CD4-positive, alpha-beta T cell treated with Interleukin-15 for 1 hour (primary cell): ENCODE data around the gene RNGTT.
"Not testable (repeated sequence)": the region's sequence is repeated elsewhere in the genome, so short reads cannot be mapped to it uniquely, and the experiment has no call there.

Source experiments
- DNase-seq: peaks from one replicate; pipeline ENCODE4 v3.0.0-alpha.2; 2020

Gene RNGTT

DNA sequence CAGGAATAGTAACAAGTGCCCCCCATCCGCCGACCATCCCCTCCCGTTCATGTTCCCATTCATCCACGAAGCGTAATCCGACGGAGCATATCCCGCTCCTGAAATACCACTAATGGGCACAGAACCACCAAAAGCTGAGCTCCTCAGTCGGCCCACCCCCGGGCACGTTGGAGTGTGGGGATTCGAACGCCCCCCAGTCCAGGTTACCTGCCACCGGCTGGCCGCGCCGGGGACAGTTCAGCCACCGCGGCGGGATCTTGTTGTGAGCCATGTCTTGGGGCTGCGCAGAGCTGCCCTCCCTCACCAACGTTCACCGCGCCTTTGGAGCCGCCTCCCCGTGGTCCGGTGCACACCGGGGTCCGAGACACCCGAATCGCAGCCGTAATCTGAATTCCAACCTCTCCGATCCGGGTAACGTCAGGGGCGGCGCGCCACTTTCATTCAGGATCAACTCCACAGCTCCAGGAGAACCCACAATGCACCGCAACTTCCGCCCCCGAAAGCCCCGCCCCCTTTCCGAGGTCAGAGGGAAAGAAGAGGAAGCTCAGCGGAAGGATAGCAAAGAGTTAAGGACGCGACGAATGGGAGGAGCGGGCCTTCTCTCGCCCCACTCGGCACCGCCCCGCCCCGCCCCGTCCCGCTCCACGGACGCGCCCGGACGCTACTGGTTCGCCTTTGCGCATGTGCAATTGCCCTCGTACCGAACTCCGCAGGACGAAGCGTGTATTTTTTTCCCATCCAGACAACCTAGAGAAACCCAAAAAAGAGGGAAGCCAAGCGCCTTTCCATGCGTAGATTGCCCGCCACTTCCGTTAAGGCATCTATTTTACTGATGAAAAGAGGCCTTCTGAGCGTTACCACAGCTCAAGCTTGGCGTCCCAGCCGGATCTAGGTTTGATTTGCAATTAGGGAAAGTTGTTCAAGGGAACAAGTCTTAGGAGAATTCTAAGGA is at the start of gene RNGTT:
TSS of gene RNGTT (minus strand) at position 480 of the 952 bp plus-strand sequence. CDS start at position 271, 209 bp downstream.
- peak; percentile 98 for DNase-seq

GRCh38 chr6:89011436-89011835 is 48.0 kb upstream of the RNGTT start:
- no peak for DNase-seq

DNA sequence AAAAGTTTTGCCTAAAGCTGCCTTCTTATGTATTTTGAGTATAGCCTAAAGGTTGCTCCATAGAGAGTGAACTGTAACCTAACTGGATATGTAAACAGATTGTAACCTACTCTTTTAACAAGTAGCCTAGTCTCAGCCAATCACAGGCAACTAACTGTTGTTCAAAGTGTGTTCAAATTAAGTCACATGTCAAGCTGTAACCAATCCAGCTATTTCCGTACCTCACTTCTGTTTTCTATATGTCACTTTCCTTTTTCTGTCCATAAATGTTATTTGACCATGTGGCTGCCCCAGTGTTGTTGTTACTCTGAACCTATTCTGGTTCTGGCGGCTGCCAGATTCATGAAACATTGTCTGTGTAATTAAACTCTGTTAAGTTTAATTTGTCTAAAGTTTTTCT is 47.4 kb upstream of the RNGTT start:
- no peak for DNase-seq

DNA sequence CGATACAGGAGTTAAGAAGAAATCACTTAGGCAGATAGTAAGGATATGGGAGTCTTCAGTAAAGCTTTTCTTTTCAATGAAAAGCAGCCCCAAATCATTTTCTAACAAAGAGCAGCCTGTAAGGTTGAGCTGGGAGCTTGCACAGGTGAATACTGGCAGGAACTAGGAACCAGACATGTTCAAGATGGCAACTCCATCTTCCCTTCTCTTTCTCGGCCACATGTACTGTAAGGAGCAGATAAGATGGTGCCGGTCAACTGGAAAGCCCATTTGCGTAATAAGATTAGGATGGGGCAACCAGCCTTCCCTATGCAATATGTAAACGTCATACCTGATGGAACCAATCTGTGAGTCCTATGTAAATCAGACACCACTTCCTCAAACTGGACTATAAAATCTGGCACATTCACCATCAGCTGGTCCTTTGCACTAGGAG is 46.2 kb upstream of the RNGTT start:
- peak; percentile 57 for DNase-seq

DNA sequence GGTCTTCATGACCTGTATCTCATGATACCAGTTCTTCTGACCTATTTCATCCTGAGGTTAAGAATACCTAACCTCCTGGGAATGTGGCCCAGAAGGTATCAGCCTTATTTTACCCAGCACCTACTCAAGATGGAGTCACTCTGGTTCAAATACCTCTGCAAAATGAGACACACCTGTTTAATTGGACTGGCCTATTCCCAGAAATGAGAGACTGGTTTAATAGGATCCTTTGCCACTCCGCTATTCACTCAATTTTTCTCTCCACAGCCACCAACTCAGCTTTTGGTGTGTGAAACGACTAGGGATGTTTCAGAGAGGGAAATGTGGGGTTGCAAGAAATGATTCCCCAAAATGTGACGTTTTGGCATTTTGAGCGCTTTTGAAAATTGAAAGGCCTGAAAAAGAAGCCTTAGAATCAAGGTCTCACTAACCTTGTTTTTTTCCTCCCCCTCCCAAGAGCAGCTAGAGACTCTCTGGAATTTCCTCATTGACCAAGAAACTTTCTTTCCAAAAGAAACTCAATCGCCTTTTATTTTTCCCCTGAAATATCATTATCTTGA is 45.5 kb upstream of the RNGTT start:
- no peak for DNase-seq

DNA sequence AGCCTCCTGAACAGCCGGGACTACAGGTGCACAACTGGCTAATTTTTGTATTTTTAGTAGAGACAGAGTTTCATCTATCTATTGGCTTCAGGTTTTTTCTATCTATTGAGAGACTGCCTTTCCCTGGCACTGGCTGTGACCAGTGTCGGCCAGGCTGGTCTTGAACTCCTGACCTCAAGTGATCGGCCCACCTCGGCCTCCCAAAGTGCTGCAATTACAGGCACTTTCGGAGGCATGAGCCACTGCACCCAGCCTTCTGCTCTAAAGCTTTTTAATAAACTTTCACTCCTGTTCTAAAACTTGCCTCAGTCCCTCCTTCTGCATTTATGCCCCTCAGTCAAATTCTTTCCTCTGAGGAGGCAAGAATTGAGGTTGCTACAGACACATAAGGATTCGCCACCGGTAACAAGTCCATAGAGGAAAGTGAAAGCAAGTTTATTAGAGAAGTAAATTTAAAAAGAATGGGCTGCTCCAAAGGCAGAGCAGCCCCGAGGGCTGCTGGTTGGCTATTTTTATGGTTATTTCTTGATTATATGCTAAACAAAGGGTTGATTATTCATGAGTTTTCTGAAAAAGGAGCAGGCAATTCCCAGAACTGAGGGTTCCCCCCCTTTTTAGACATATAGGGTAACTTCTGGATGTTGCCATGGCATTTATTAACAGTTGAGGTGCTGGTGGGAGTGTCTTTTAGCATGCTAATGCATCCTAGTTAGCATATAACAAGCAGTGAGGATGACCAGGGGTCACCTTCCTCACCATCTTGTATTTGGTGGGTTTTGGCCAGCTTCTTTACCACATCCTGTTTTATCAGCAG is 44.8 kb upstream of the RNGTT start:
- DNase-seq: no peak

DNA sequence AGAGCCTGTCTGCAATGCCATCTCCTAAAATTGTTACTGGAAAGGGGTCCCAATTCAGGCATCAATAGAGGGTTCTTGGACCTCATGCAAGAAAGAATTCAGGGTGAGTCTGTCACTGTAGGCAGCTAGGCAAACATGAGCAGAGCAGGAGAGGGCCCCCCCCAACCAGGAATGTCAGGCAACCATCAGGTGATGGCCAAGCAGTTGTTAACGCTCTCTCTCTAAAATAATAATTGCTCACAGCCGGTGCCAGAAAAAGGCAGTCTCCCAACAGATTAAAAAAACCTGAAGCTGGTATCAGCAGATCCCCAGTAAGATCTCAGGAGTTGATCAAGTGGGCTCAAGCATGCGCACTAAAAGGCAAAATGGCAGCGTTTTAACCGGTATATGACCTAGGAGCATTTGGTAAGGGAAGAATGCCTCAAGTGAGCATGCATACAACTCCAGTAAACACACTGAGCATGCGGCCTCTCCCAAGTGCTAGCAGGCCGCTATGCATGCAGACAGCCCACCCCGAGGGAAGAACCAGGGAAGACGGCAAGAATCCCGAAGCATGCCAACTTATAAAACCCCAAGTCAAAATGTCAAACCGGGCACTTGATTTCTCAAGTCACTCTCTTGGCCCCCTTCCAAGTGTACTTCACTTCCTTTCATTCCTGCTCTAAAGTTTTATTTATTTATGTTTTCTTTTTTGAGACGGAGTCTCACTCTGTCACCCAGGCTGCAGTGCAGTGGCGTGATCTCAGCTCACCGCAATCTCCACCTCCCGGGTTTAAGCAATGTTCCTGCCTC is 44.0 kb upstream of the RNGTT start:
- DNase-seq: no peak

- DNase-seq: no peak
Observed at GRCh38 chr6:89002523-89002922, 39.1 kb upstream of the RNGTT start.

DNA sequence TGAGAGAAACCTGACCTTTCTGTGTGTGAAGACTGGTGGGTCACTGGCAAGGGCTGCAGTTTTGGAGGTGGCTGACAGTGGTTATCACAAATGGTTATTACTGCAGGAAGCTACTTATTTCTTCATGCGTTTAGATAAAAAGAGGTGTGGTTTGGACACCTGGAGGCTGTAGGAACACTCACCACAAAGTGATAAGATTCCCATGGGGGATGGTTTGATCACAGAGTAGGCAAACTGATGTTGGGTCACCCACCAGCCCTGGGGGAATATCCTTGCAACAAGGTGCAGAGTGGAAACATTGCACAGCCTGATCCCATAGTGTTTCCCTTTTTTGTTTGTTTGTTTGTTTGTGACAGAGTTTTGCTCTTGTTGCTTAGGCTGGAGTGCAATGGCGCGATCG is 33.9 kb upstream of the RNGTT start:
- DNase-seq: no peak

- DNase-seq: no peak
Observed at GRCh38 chr6:88992741-88993552, 29.5 kb upstream of the RNGTT start.

DNA sequence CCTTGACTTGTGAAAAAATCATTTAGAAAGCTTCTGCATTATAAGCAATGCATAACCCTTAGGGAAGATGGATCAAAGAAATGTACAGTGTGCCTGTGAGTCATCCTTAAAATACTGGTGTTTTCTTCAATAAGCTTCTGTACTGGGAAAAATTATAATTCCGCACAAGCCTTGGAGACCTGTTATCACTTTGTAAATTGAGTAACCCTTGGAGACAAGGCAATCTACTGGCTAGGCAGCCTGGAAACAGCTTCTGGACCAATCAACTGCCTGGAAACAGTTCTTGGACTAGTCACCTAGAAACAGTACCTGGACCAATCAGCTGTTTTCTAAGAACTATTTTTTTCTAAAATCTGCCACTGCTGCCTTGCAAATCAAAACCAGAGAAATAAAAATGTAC is 25.8 kb upstream of the RNGTT start:
- no peak for DNase-seq

DNA sequence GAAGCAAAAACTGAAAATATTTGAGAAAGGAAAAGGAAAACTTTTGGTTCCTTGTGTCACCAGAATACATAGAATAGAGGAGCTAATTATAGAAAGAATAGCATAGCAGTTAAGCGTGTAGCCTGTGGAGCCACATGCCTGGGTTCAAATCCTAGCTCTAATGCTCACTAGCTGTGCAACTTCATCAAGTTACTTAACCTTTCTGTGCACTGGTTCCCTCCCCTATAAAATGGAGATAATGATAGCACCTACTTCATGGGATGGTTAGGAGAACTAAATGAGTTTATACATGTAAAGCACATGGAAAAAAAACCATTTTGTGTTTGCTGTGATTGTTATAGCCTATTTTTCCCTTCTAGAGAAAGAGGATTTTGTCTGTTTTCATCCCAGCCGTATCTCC is 24.5 kb upstream of the RNGTT start:
- no peak for DNase-seq

GRCh38 chr6:88985901-88986300 is 22.5 kb upstream of the RNGTT start:
- DNase-seq: no peak

DNA sequence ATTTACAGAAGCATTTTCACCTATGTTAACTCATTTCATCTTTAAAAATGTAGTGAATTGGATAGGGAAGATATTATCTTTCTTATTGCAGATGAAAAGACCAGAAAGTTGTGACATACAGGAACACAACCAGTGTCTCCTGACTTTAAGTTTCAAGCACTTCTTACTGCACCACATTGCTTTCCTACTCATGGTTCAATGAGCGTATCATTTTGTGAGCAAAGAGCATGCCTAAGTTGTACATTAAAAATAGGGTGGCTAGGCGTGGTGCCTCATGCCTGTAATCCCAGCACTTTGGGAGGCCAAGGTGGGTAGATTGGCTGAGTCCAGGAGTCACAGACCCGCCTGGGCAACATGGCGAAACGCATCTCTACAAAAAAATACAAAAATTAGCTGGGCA is 21.2 kb upstream of the RNGTT start:
- no peak for DNase-seq

GRCh38 chr6:88984152-88984551 is 20.7 kb upstream of the RNGTT start:
- no peak for DNase-seq

DNA sequence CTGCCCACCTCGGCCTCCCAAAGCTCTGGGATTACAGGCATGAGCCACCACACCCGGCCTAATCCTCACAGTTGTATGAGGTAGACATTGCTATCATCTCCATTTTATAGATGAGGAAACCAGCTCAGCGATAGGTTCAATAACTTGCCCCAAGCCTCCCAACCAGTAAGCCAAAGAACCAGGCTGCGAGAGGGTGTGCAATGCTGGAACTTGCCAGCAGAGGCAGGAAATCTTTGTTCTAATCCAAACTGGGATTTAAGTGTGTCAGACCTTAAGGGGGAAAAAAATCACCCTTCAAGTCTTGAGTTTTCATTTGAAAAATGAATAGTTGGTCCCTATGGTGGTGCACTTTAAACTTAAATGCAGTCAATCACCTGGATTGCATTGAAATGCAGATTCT is 20.1 kb upstream of the RNGTT start:
- DNase-seq: no peak

DNA sequence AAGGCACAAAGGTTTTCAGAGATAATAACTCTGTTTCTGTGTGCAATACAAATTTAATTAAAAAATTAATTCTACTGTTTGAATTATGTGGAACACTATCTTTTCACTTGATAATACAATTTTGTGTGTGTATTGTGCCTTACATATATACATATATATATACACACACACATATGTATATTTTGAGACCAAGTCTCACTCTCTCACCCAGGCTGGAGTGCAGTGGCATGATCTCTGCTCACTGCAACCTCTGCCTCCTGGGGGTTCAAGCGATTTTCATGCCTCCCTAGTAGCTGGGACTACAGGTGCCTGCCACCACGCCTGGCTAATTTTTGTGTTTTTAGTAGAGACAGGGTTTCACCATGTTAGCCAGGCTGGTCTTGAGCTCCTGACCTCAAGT is 19.7 kb upstream of the RNGTT start:
- DNase-seq: not testable (repeated sequence)

DNA sequence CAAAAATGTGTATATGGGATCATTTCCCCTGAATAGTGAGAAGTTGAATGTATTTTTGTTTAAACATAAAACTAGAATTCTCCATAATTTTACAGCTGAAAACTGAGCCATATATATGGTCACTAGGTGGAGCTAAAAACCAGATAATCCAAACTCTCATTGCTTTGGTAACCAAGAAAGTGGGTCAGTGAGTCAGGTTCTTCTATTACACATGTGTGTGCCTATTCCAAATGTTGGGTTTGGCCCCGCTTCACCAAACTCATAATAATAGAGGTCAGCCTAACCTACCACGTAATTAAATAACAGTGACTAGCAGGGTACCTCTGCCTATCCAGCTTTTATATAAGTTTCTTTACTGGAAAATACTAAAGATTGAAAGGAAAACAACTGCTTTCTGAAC is 19.3 kb upstream of the RNGTT start:
- DNase-seq: peak; percentile 19

GRCh38 chr6:88975369-88975768 is 12.0 kb upstream of the RNGTT start:
- DNase-seq: no peak

- no peak for DNase-seq
Observed at GRCh38 chr6:88972504-88973423, 9.3 kb upstream of the RNGTT start.

DNA sequence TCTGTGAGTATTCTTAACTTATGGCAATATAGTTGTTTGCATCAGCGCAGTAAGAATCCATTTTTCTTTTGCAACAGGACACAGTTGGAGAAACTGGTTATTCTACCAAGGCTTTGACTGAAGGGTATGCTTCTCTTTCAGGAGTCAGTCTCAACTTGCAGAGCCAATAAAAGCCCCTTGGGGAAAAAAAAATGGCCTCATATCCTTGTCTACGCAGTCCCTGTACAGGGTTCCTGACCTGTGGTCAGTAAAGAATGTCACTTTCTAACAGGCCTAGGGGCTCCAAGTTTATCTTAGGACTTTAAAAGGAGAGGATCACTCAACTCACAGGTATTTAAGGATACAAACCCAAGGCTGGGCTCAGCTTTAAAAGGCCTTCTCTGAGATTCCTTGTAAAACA is 6.9 kb upstream of the RNGTT start:
- DNase-seq: no peak
